ENCODE results near the gene CD52.
"Not testable (repeated sequence)": the region's sequence is repeated elsewhere in the genome, so short reads cannot be mapped to it uniquely, and the experiment has no call there.

CD52 gene

DNA sequence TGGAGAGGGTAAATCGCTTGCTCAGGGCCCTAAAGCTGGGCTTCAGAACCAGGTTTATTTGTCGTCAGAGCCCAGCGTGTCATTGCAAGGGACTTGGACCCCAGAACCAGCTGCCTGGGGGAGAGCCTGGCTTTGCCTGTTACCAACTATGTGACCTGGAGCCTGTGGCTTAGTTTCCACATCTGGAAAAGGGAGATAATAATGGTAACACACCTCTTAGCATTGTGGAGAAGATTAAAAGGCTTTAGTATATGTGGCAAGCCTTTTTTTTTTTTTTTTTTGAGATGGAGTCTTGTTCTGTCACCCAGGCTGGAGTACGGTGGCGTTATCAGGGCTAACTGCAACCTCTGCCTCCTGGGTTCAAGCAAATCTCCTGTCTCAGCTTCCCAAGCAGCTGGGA, 12.5 kb downstream of the CD52 start:
- DNase-seq (ENCODE audit: low spot score): no peak

DNA sequence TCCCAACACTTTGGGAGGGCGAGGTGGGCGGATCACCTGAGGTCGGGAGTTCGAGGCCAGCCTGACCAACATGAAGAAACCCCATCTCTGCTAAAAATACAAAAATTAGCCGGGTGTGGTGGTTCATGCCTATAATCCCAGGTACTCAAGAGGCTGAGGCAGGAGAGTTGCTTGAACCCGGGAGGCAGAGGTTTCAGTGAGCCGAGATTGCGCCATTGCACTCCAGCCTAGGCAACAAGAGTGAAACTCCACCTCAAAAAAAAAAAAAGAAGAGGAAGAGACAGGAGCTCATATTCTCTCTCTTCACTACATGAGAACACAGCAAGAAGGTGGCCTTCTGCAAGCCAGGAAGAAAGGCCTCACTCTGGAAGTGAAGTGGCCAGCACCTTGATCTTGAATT, 15.6 kb downstream of the CD52 start:
- DNase-seq (ENCODE audit: low spot score): not testable (repeated sequence)

DNA sequence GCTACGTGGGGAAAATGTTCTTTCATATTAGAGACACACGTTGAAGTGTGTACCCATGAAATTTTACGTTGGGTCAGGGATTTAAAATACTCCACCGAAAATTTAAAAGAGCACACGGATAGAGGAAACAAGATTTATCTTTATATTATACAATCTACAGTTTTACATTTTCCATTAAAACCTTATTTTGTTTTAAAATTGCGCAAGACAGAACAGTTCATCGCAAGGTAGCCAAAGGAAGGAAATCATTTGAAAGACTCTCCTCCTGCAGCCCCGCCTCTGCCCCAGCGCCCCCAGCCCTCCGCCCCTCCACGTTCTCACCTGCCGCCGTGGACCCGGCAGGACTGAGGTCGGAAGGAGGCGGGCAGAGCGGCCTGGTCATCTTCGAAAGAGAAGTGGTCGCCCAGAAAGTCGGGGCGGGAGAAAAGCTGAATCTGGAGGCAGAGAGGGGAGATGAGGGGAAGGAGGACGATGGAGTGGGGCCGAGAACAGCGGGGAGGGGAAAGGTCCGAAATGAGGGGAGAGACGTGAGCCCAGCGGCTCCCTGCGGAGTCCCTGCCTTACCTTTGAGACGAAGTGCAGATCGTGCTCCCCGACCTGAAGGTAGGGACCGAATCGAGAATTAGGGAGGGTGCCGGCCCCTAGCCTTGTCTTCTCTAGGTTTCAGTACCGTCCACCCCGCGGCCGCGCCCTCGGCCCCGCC, 18.2 kb downstream of the CD52 start:
- DNase-seq (ENCODE audit: low spot score): no peak

DNA sequence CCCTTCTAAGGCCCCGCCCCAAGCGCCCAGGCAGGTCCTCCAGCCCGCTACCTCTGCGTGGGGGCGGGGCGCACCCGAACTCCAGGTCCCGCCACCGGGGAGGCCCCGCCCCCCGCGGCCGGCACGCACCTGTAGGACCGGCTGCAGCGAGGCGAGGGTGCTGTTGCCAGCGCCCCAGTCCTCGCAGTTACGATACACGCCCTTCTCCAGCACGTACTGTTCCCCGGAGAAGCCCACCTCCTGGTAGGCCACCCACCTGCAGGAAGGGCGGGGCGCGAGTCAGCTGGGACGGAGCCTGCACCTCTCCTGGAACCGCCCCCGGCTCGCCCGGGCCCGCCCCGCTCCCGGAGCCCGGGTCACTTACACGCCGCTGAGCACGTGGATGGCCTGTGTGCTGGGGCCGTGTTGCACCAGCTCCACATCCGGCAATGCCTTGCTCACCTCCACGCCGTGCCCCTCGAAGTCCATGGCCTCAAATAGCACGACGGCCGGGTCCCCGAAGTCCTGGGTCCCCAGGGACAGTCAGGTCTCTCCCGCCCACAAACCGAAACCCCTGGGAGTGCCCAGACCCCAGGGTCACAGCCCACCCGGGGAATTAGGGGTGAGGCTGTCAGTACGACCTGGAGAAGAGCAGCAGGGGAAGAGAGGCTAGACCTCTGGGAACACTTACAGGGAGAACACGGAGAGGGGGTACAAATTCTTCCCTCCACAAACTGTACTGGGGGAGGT, 18.9 kb downstream of the CD52 start:
- peak; percentile 95 for DNase-seq (ENCODE audit: low spot score)

DNA sequence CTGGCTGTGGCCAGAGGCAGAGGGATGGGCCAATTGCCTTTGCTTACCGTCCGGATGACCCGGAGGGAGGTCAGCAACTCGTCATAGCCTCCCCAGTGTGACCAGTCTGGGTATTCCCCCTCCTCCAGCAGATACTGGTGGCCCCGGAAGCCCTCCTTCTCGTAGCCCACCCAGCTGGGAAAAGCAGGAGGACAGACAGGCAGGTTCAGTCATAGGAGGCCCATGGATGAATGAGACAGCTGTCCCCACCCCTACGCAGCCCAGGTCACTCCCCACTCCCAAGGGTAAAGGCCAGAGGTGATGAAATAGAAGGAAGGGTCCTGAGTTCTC, 19.4 kb downstream of the CD52 start:
- no peak for DNase-seq (ENCODE audit: low spot score)

DNA sequence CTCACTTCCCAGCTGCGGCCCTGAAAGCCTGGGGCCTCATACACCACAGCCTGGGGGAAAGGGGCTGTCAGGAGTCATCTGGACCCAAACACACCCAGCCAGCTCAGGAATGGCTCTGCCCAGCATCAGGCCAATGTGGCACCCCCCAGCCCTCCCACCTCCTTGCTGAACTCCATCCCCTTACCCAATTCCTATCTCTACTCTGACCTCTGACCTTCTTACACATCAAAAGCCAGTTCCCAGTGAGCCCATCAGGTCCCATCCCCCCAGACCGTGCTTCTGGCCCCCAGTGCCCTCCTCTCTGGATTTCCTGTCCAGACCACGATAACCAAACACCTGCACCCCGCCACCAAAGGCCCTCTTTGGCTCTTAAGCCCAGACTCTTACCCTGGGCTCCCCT, 19.9 kb downstream of the CD52 start:
- no peak for DNase-seq (ENCODE audit: low spot score)

DNA sequence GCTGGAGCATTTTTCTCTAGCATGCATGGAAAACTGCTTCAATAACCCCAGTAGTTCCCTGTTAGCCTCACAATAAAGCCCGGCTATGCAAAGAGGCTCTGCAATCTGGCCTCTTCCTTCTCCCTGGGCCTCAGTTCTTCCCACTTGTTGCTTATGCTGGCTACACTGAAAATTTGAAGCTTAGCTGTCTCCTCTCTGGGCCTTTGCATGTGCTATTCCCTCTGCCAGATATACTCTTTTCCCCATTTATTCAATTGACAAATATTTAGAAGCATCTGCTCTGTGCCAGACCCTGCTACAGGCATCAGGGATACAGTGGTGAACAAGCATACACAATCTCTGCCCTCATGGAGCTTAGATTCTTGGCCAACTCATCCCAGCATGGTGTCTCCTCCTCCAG, 20.9 kb downstream of the CD52 start:
- no peak for DNase-seq (ENCODE audit: low spot score)

DNA sequence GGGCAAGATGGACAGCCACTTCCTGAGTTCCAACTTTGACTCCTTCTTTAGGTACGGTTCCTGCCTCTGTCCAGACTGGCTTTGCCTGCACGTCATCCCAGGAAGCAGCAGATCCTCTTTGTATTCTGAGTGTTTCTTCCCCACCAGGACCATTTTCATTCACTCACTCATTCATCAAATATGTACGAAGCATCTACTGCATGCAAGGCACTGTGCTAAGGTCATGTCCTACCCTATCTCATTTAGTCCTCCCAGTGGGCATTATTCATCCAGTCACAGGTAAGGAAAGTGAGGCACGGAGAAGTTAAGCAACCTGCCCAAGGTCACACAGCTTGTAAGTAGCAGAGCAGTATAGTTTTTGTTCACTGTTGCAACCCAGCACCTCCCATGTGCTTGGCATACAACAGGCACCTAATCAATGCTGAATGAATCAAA, 22.3 kb downstream of the CD52 start:
- DNase-seq (ENCODE audit: low spot score): no peak

DNA sequence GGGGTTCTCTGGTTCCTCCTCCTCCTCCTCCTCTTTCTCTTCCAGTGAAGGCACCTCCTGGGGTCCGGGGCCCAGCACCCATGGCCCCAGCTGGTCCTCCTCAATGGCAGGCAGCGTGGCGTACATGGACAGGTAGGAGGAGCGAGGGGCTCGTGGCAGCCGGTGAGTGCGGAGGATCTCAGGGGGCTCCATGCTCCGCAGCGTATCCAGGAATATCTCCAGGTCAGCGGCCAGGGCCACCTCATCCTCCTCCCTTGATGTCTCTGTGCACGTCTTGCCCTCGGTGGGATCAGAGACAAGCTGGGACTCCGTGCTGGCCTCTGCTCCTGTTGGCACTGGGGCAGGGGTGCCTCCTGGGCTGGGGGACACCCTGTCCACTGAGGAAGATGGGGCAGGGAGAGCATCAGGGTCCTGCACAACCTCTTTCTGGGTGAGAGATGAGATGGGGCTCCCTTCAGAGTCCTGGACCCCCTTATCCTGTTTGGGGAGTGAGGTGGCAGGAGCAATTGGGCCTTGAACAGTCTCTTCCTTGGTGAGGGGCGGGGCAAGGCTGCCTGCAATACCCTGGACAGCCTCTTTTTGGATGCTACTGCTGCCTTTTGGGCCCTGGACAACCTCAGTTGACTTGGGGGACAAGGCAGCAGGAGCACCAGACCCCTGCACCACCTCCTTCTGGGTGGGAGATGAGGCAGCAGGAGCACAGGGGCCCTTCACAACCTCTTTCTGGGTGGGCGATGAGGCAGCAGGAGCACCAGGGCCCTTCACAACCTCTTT, 26.6 kb downstream of the CD52 start:
- no peak for DNase-seq (ENCODE audit: low spot score)

DNA sequence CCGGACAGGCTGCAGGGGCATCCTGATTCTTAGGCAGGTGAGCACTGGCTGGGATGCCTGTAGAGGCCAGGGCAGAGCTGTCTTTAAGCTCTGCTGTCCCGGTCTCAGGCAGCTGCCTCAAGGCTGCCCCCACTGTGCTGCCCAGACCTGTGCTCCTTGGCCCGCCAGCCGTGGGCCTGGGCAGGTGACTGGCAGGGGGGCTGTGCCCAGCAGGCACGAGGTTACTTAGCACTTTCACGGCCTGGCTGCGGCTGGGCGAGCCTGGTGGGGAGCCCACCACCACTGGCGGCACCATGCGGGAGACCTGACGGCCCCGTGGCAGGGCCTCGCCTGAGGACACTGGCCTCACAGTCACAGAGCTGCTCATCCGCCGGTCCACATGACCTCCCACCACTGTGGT, 28.0 kb downstream of the CD52 start:
- no peak for DNase-seq (ENCODE audit: low spot score)

DNA sequence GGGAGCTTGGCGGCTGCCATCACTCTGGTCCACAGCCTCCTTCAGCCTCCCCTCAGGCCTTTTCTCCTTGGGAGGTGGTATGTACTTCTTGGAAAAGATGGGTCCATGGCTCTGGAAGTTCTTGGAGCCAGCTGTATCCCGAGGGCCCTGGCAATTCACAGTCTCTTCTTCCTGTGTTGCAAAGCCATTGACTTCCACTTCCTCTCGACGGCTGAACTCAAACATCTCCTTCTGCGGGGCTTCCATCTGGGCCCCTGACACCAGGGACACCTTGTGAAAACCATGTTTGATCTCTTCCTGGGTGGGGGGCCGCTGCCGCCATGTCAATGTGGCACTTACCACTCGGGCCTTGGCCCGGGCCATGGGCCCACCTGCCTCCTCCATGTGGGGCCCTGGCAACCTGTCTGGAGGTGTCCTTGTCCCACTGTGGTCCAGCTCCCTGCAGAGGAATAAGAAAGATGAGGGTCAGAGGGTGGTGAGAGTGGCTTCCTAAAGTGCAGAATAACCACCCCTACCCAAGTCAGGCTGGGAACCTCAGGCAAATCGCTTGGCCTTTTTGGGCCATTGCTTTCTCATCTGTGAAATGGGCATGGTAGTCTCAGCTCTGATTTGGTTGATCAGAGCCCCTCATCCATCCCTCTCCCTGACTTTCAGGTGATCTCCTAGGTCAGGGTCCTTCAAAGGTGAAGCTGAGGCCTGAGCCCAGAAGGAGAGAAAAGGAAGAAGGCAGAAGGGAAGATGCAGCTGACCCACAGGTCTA, 28.7 kb downstream of the CD52 start:
- DNase-seq (ENCODE audit: low spot score): no peak

DNA sequence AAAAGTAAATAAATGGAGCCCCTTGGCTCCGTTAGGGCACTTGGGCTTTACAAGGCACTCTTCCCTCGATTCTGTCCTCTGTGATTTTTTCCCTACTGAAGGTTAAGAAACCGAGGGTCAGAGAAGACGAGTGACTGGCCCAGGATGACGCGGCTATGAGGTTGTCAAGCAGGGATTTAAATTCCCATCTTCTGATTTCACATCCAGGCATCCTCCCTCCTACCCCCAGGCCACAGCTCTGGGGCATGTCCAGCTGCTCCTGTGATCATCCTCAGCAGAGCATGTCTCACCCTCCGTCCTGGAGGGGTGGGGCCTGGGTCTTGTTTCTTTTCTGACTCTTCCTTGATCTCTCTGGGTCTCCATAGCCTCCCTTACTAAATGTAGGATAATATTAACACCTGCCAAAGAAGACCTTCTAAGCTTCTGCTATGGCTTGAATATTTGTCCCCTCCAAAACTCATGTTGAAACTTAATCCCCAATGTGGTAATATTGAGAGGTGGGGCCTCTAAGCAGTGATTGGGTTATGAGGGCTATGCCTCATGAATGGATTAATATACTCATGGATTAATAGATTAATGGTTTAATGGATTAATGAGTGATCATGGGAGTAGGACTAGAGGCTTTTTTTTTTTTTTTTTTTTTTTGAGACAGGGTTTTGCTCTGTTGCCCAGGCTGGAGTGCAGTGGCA, 31.6 kb downstream of the CD52 start:
- no peak for DNase-seq (ENCODE audit: low spot score)

DNA sequence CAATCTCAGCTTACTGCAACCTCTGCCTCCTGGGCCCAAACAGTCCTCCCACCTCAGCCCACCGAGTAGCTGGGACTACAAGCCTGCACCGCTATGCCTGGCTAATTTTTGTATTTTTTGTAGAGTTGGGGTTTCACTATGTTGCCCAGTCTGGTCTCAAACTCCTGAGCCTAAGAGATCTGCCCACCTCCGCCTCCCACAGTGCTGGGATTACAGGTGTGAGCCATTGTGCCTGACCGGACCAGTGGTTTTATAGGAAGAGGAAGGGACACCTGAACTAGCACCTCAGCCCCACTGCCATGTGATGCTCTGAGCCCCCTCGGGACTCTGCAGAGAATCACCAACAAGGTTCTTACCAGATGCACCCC, 32.1 kb downstream of the CD52 start:
- no peak for DNase-seq (ENCODE audit: low spot score)

DNA sequence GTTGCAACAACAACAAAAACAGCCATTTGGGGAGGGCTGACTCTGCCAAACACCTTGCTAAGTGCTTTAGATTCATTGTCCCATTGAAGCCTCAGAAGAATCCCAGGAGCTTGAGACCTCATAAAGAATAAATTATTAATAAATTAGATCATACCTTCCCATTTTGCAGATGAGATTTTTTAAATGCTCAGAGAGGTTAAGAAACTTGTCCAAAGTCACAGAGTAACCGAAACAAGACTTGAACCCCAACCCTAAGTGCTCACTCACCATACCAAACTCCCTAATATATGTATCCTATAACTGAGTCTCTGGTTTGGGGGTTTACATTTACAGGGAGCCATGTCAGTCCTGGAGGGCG, 32.6 kb downstream of the CD52 start:
- no peak for DNase-seq (ENCODE audit: low spot score)

DNA sequence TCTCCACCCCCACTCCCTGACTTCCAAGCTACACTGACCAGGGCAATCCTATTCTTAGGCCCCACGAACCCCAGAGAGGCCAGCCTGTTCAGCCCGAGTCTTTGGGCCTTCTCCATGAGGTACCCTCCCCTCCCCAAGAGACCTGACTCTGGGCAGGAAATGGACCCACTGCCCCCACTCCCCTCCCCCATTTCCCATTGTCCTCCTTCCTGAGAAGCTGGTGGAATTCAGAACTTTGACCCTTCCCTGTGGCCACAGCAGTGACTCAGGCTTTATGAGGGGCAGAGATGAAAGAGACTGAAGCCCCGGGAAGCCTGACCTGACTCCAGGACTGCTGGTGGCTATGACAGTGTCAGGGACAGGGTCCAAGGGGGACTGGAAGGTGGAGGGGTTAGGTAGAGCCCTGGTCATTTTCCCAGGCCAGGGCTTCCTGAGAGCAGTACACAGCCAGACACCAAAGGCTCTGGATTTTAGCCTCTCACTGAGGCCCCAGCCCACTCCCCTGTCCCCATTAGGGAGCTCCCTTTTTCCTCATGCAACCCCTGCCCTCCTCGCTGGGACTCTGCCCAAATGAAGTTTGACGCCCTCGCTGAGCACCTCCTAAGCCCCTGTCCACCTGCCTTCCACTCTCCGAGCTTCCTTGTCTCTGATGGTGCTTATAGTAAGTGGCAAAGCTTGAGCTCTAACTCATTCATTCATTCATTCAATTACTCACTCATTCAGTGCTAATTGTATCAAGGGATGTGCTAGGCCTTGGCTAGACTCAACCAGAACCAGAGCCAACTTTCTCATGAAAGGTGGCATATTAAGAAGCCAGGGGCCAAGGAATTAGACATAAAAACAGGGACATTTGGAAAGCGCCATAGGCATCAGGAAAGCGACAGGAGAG, 33.2 kb downstream of the CD52 start:
- no peak for DNase-seq (ENCODE audit: low spot score)

DNA sequence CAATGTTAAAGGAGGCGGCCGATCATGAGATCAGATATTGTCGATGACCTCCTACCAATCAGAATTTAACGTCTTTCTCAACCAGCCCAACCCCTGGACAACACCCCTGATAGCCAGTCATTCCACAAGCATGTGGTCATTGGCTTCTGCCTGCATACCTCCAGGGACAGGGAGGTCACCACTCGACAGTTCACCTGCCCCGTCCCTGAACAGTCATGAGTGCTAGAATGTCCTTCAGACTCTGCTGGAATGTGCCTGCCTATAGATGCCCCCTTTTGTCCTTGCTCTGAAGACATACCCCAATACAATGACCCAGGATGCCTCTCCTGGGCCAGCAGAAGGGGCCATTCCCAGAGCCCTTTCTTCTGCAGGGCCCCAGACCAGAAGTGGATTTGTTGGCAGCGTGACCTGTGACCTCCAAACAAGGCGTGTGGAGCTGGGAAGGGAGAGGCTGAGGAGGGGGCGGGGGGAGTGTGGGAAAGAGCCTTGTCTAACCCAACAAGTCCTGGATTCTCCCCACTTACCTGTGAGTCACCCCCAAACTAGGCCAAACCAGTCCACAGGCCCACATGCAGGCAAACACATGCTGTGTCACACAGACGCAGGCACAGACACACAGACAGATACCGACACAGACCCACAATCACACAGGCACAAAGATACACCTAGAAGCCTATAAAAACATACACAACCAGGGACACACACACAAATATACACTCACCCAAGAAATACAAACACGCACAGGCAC, 34.0 kb downstream of the CD52 start:
- DNase-seq (ENCODE audit: low spot score): no peak

DNA sequence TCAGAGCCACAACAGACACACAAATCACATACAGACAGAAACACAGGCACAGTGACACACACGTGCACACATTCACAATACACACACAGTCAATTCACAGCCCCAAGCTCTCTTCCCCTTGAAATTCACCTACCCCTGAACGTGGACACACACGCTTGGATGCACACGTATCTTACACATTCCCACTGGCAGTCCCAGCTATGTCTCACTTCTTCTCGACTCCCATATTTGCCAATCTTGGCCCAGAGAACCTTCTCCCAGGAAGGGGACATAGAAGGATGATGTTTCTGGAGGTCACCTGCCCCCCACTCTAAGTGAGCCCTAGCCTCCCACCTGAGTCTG, 34.6 kb downstream of the CD52 start:
- DNase-seq (ENCODE audit: low spot score): no peak

DNA sequence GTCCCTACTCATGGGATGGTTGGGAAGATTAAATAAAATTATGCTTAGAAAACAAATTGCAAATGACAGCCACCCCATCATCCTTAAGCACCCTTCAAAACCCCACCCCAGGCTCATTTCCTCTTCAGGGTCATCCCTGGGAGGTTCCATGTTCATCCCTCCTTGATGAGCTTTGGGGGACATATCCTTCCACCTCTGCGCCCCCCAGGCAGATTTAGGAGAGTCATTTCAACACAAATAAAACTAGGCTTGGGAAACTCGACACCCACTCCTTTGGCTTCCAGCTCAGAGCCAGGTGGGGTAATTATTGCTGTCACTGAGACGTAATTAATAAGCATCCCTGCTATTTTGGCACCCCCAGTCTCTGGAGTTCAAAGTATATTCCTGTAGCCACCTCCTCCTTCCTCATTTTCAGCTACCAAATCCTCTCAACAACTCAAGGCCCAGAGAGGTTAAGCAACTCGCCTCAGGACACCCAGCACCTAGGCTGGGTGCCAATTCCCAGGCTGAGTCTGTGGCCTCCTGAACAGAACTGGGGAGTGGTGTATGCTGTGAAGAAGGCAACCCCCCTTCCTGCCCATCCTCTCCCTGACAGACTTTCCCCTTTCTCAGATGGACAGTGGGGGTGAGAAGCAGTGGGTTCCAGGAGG, 35.6 kb downstream of the CD52 start:
- no peak for DNase-seq (ENCODE audit: low spot score)

DNA sequence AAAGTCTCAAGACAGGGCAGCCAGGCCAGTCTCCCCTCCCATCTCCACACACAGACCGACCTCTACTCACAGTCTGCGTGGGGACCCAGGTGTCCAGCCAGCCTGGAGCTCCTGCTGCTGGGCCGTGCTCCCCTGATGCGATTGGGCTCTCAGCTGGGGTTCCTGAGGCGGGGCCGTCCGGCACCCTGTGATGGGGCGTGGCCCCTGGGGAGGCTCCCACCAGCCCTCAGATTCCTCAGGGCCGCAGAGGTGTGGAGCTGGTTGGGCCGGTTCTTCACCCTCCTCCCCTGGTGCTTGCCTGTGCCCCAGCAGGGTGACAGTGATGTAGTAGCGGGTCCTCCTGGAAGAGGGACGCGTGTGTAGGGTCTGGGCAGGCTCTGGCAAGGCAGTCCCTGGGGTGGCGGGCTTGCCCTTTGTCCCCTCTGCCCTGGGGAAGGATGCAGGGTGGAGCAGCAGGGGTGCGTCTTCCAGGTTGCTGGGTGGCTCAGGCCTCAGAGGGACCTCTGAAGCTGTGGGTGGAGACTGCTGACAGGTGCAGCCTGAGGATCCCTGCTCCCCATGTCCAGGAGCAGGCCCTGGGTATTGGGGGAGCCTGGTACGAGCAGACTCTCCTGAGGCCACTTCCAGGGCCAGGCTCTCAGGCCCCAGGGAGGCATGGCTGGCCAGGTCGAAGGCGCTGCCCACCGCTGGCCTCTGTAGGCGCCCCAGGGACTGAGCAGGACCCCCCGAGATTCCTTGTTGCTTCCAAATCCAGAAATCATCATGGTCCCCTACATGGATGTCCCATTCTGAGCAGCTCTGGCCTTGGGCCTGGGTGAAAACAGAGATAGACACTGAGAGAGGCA, 36.4 kb downstream of the CD52 start, which contains the start of gene CRYBG2:
CRYBG2 (minus strand) TSS at position 155 of the 845 bp plus-strand sequence. CDS start 7,473 bp downstream, outside the sequence.
- DNase-seq (ENCODE audit: low spot score): no peak
